ENCODE data around the gene FARS2.

DNA sequence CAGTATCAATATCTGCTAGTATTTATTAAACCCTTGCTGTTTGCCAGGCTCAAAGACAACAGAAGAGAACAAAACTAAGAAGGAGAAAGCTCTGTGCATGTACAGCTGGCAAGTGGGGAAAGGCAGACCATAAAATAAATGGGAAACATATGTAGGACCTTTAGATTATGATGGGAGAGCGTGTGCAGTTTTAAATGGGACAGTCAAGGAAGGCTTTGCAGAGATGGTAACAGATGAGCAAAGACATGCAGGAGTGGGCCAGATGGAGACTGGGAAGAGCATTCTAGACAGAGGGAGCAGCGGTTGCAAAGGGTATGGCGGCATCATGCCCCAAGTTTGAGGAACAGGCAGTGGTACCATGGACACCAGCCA, 485.4 kb downstream of the FARS2 start:
- TF ChIP-seq, protein P1, sequence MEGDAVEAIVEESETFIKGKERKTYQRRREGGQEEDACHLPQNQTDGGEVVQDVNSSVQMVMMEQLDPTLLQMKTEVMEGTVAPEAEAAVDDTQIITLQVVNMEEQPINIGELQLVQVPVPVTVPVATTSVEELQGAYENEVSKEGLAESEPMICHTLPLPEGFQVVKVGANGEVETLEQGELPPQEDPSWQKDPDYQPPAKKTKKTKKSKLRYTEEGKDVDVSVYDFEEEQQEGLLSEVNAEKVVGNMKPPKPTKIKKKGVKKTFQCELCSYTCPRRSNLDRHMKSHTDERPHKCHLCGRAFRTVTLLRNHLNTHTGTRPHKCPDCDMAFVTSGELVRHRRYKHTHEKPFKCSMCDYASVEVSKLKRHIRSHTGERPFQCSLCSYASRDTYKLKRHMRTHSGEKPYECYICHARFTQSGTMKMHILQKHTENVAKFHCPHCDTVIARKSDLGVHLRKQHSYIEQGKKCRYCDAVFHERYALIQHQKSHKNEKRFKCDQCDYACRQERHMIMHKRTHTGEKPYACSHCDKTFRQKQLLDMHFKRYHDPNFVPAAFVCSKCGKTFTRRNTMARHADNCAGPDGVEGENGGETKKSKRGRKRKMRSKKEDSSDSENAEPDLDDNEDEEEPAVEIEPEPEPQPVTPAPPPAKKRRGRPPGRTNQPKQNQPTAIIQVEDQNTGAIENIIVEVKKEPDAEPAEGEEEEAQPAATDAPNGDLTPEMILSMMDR (IDR thresholded peaks at IDR 0.05; ENCODE audit: low read depth, low read length), result no peak
- TF ChIP-seq EZH2phosphoT487 (IDR thresholded peaks at IDR 0.05; ENCODE audit: low read depth), result no peak

All from OCI-LY3 (cell line).